NCI-H2227 treated with DMSO at 0.1 percent for 48 hours (cell line): ENCODE data around the gene PTPRE.

Experiments used
- DNase-seq: peaks from one replicate; lab custom pipeline; 2025; lab: John Stamatoyannopoulos, UW

PTPRE gene

DNA sequence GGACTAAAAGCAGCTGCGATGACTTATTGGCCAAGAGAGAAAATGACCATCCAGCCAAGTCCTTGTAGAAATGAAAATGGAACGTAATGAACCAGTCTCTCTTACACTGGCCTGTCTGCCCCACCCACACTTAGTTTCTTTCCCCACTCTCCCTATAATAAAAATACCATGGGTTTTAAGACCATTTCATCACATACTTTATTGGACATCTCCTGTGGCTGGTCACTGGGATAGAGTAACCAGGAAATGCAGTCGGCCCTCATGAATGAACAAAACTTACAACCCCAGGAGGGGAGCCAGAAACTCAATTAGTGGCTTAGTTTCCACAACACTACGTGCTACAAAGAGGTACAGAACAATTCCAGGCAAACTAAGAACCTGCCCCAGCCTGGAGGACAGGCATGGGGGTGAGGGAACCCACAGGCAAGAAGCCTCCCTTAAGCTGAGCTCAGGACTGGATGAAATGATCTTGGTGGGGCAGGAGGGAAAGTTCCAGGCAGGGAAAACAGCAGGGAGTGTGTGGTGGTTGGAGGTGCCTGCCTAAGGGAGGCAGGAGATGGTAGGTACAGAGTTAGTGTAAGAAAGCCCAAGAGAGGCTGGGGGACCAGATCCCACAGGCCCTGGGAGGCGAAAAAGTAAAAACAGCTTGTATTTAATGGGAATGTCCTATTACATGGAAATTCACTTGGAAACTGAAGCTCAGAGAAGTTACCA is 189.7 kb downstream of the PTPRE start:
- DNase-seq = no peak

DNA sequence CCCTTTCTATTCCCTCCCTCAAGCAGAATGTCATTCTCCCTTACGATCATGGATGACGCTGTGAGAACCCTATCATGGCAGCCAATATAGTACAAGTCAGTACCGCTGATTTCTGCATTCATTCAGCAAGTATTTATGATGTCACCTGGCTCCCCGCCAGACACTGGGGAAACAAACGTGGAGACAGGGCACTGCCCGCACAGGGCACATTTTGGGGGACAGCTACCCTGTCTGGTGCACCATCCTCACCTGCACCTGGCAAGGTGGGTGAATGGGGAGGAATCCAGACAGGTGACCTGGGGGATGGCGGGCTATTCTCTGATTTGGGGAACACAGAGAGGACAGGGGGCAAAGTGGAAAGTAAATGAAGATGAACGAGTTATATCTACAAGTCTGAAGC is 190.9 kb downstream of the PTPRE start:
- no peak for DNase-seq

DNA sequence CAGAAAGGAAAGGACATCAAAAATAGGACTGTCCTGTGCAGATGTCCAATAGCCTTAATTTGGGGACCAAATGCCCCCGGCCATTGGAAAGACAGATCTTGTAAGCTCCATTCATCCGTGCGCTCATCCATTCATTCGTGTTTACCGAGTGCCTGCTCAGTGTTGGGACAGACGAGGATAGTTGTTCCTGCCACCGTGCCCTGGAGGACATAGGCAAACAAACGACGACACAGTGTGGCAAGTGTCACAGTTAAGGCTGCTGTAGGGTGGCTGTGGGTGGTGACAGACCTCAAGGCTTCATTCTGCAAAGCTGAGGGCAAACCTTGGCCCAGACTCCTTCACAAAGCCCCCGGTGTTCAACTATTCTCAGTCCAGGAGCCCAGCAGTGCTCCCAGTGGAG is 191.7 kb downstream of the PTPRE start:
- no peak for DNase-seq

DNA sequence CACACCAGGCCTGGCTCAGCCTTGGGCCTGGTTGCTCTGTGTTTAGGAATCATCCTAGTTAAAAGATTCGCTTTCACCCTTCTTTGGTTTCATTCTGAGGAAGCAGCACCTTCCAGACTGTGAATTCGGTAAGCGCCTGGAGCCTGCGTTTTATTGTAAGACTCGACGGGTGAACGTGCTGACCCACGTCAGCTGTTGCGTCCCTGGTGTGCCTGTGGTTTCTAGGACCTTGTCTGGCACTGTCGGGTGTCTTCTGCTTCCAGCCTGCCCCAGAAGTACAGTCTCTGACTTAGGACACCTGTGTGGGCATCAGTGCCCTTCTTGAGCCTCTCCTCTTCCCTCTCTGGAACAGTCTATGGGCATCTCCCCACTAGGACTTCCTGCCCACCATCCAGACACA is 193.0 kb downstream of the PTPRE start:
- DNase-seq = no peak

DNA sequence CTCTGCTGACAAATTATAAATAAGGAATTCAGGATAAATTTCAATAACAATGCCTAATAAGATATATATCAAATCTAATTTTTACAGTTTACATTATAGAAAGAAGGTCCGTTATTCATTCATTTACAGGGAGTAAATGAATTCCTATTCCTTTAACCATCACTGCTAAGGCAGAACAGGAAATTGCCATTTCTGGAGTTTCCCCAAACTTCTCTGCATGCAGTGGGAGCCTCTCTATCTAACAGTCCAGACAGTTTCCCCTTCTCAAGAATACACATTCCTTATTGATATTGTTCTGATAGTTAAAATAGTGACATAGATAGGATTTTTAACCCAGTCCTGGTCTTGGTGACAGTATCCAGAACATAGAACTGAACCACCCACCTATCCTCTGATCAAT is 195.0 kb downstream of the PTPRE start:
- no peak for DNase-seq

DNA sequence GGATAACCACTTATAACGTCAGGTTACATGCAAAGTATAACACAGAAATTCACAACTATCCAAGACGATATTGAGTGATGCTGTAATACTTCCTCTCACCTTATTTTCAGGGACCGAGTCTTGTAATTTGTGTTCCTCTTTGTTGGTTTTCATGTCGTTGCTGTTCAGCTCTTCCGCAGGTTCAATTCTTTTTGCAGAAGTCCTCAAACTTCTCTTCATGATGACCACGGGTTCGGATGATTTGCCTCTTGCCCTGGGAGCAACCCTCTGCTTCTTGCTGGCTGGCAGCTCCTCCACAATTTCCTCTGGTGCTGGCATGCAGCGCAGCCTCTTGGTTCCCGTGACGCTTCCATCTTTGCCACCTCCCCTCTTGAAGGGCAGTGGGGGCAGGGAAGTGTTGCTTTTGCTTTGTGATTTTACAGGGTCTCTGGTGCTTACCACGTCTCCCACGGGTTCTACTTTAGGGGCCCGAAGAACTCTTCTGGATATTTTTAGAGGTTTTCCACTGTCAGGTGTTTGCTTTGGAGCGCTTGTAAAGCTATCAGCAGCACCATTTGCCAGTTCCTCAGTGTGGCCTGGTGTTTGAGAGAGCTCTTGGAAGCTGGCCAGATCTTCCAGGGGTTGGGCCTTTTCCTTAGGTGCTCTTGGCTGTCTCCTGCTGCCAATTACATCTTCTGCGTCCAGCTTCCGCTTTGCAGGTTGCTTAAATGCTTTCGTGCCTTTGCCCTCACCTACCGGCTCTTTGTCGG is 195.8 kb downstream of the PTPRE start:
- no peak for DNase-seq

DNA sequence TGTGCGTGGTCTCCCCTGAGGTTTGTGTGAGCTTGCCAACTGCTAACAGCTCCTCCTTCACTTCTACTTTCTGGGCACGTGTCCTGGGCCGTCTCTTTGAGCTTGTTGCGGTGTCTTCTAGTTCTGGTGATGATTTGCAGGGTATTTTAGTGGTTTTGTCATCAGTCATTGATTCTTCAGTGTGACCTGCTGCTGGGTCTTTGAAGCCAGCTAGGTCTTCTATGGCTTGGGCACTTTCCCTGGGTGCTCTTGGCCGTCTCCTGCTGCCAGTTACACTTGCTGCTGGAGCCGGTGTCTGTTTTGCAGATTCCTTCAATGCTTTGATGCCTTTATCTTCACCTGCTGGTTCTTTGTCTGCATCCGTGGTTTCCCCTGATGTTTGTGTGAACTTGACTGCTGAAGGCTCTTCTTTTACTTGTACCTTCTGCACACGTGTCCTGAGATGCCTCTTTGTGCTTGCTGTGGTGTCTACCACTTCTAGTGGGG is 196.4 kb downstream of the PTPRE start:
- DNase-seq = no peak

DNA sequence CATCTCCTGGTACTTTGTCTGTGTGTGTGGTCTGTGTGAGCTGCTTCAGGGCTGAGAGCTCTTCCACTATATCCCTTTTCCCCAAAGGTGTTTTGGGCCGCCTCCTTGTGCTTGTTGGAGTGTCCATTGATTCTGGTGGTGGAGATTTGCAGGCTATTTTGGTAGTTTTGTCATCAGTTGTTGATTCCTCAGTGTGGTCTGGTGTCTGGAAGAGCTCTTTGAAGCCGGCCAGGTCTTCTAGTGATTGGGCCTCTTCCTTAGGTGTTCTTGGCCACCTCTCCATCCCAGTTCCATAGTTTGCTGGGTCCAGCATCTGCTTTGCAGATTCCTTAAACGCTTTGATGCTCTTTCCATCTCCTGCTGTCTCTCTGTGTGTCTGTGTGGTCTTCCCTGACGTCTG is 198.5 kb downstream of the PTPRE start:
- DNase-seq = no peak

DNA sequence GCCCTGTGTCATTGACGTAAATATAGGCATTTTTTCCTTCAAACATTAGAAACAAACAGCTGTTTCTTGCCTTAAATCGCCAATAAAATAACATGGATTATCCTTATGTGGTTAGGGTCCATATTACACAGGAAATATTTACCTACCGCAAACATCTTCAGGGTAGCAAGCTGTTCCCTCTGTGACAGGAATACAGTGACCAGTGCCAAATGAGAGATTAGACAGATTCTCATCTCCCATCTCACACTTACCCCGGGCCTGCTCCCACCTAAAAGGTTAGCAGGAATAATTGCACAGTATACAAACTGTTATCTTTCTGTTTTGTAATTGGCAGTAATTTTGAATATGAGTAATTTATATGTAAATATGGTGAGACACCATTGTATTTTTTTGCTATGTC is 202.8 kb downstream of the PTPRE start:
- DNase-seq = no peak

DNA sequence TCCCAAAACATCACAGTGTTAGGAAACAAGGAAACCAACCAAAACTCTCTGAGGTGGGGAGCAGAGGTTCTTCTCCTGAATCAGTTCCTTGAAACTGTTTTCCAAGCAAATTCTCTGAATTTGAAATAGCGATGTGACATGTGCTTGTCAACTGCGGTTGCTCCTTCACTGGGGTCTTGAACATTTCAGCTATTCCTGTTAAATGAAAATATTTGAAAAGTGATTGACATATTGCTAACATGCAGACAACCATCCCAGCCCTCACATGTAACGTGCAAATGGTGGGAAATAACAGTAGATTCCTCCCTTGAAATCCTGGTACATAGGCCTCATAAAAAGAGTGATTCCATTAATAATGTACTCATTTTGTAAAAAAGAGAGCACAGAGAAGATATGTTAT is 203.4 kb downstream of the PTPRE start:
- no peak for DNase-seq

DNA sequence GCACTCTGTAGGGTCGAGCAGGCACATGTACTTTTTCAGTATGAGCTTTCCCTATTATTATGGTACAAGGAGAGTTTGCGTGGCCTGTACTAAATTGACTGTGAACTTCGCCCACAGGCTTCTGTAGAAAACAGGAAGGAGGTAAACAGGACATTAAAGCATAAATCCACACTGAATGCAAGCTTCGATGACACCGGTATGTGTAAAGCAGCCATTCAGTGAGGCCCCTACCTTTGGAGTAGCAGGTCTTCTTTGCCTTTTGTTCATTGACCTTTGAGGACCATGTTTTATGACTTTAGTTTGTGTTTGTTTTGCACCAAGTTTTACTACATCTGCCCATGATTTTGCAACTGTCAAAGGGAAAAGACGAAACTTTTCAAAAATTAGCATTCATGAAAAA is 204.8 kb downstream of the PTPRE start:
- DNase-seq = no peak

DNA sequence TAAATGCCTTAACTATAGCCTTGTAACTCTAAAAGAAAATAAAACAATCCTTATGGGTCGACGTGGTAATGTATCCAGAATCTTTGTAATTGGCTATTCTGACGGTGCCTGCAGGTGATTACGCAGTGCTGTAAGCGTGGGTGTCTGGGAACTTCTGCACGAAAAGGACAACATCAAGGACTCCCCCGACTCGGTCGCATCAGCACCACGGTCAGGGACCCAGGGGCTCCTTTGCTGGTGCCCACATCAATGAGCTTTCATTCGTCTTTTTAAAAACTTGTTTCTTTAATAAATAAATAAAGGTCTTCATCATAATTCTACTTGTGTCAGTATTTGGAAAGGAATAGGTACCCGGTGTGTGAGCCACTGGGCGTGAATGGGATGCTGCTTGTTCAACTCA is 206.1 kb downstream of the PTPRE start:
- DNase-seq = no peak

DNA sequence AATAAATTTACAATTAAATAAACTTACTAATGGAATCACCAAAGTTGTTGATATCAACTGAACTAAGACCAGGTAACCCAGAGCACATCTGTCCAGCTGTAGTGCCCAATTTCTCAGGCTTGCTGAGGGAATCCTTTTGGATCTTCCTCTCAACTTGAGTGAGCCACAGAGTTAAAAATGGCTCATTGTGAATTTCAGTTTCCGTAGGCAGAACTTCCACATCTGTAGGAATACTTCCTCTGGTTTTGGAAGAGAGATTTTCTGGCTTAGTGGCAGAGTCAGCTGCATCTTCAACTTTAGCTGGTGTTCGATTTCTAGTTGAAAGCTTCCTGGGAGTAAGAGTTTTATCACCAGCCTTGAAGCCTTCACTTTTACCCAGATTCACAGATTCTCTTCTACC is 208.0 kb downstream of the PTPRE start:
- DNase-seq = no peak

DNA sequence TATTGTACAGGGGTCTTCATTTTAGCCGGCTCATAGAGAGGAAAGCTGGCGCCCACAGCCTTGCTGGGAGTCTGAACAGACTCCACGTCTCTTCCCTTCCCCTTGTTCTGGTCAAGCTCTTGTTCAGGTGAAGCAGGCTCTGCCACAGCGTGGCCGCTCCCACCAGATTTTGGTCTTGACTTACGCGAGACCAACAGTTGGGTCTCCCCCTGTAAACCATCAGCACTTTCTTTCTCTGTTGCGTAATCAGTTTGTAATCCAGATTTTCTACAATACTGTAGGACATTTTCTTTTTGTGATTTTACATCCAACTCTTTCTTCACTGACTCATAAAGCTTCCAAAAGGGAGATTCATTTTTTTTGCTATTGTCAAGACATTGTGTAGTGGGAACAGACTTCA is 208.5 kb downstream of the PTPRE start:
- DNase-seq = no peak

DNA sequence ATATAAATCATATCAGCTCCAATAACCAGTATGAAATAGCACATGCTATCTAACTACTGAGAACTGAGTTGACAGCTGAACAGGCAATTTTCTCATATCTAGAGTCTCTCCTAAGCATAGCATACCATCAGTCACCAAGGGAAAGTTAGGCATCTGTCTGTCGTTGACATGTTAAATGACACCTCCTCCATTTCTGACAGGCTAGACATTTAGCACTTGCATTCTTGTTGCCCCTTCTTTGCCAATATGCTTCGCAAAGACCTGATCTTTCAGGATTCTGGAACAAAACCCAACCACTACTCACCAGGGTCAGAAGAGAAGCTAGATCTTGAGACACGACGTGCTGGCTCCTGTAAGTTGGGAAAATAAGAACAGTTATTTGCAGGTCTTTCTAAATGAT is 209.3 kb downstream of the PTPRE start:
- DNase-seq = no peak

DNA sequence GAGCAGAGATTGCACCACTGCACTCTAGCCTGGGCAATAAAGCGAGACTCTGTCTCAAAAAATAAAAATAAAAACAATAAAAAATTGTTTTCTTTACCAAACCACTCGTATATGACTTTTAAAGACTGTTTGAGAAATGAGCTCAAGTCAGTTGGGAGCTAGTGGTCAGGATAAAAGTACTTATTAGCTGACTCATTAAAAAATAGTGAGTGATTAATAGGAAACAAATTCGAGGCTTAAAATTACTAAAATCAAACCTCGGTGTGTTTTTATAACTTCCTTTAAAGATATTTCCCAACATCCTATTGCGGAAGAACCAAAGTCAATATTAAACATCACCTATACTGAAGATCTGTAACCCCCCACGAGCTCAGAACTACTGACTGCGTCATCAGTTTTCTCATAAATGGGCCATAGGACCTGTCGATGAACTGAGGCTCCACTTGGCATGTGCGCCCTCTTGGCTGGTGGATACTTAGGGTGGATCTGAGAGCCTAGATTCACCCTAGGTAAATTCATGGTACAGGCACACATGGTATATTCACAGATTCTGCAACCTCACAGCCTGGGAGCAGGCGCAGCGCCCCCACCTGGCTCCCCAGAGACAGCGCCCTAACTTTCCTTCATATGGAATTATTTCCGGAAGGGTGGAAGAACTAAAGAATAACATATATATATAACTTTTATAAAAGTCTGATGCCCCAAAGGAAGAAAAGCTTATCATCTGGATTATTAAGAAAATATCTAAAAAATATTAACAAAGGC is 210.1 kb downstream of the PTPRE start:
- DNase-seq = no peak

DNA sequence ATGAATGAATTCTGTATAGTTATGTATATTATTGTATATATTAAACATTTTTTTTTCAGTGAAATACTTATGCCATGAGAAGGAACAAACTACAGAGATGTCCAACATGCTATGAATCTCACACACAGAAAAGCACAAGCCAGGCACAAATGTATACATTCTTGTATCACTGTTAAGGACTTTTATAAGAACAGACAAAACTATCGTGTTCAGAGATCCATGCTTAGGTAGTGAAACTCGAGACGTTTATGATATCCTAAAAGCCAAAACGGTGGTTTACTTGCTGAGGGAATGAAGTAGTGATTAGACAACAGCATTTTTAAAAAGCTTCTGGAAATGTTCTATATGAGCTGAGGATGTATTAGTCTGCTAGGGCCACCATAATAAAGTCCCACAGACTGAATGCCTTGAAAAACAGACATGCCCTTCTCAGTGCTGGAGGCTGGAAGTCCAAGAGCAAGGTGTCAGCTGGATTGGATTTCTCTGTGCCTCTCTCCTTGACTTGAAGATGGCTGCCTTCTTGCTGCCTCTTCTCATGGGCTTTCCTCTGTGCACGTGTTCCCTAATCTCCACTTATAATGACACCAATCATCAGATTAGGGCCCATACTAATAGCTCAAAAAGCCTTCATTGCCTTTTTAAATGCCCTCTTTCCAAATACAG is 215.0 kb downstream of the PTPRE start:
- DNase-seq = no peak

DNA sequence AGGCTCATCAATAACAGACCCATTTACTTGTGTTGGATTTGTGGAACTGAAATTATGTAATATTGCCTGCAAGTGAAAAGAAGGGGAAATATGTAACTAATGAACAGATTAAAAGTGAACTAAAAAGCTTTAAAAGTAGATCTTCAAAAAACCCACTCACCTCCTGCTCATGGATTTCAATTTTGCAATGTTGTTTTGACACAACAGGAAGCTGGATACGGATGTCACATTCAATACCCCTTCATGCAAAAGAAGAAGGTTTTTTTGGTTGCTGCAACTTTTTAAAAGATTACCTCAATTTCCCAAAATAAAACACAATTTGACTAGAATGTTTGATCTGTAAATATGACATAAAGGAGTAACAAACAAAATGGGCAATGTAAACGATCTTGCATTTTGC is 216.0 kb downstream of the PTPRE start:
- DNase-seq = no peak

DNA sequence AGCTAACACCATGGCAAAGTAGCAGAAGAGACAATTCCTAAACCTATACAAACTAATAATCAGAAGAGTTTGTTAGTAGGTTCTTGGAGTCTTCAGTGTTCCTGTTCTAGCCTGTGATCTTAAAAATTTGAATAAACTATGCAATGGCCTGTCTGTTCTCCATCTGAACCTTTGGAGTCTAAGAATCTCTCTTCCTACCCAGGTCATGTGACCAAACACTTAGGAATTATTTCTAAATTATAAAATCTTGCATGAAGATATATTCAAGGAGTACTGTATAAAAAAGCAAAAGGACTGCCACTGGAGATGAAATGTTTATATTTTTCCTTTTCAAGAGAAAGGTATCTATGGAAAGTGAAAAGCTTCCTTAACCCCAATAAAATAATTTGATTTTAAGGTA is 216.9 kb downstream of the PTPRE start:
- DNase-seq = no peak

DNA sequence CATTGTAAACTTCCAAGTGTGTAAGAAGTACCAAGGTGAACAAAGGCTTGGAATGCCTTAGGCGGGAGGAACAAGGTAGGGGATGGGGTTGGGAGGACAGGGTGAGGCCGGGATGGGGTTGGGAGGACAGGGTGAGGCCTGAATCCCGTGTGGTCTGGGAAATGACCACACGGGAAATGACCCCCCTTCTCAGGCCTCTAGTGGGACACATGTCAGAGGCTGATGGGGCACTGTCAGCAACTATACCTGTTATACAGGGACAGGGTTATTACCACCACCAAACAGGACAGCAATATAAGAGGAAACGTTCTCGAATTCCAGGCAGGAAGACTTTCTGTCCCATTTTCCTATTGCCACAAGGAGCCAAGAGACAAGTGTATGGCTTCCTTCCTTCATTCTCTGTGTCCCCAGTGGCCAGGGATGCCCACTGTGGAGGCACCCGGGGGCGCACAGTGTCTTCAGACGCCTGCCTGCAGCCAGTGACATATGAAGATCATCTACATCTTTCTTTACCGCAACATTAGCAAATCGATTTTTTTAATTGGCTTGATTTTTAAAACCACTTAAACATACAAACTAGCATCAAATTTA is 218.0 kb downstream of the PTPRE start:
- DNase-seq = no peak

DNA sequence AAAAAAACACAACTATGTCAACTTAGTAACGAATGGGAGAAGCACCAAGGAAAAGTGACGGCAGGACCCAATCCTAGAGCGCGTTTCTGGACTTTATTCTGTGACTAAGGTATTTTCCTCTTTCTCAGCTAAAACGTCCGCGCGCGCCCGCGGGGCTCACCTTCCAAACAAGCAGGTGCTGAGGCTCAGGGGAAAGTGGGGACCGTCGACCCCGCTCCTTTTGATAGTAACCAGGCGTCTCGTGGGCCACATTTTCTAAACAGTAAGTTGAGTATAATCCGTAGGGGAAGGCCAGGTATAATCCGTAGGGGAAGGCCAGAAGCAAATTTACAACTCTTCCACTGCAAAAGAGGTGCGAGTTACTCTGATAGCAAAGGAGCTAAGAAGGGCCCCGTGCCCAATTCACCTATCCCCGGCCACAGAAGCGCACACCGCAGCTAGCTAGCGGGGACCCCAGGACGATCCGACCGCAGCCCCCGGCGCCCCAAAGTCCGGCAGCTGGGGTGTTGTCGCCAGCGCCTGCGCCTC is 218.6 kb downstream of the PTPRE start:
- DNase-seq = no peak
